Activated naive CD8-positive, alpha-beta T cell treated with anti-CD3 and anti-CD28 coated beads, Interleukin-2, amount 50 U/mL, for 24 hours (primary cell): ENCODE measurements around the gene BEAN1.

Source experiments
- ATAC-seq: fragments of 150-1000 bp; cut with Tn5 transposase; one replicate; pipeline ENCODE4 v1.10.0; 2021
- DNase-seq: peaks from one replicate; pipeline ENCODE4 v3.0.0; 2021
- H3K27ac Mint-ChIP-seq: one replicate; pipeline ENCODE4 v1.8.0; 2021; ENCODE audit warnings: mild to moderate bottlenecking, mixed read lengths
- H3K27me3 Mint-ChIP-seq: one replicate; pipeline ENCODE4 v1.8.0; 2021; ENCODE audit warnings: mixed read lengths
- H3K36me3 Mint-ChIP-seq: one replicate; pipeline ENCODE4 v1.8.0; 2021; ENCODE audit warnings: low read depth, mixed read lengths
- H3K4me1 Mint-ChIP-seq: one replicate; pipeline ENCODE4 v1.8.0; 2021; ENCODE audit warnings: mixed read lengths
- H3K4me3 Mint-ChIP-seq: one replicate; pipeline ENCODE4 v1.8.0; 2021; ENCODE audit warnings: mild to moderate bottlenecking, moderate library complexity, mixed read lengths
- H3K9me3 Mint-ChIP-seq: one replicate; pipeline ENCODE4 v1.8.0; 2021; ENCODE audit warnings: mixed read lengths

Gene BEAN1

DNA sequence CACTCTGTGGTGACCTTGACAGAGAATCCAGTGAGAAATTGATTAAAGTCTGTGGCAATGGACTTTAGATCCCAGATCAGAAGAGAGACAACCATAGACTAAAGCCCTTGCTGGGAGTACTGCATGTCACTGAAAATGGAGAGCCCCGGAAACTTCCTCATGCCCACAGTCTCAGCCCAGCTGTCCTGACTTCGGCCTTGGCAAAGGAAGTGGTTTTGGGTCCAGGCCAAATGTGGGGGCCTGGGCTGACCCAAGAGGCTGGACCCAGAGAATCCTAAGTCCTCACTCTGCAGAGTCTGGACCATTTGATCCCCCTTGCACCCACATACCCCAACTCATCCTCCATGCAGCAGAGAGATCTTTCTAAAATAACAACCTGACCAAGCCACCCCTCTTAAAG lies 4.7 kb upstream of the BEAN1 start:
- Mint-ChIP-seq H3K4me3 (no peak overlapping the region), H3K9me3 (no peaks in the 10 kb centered on the region), H3K4me1 (peaks cover 2% of the 10 kb centered on the region), H3K27ac (no peak overlapping the region), H3K27me3 (peaks cover 33% of the 10 kb centered on the region), H3K36me3 (no peaks in the 10 kb centered on the region)
- DNase-seq, result no peak
- no peak for ATAC-seq

DNA sequence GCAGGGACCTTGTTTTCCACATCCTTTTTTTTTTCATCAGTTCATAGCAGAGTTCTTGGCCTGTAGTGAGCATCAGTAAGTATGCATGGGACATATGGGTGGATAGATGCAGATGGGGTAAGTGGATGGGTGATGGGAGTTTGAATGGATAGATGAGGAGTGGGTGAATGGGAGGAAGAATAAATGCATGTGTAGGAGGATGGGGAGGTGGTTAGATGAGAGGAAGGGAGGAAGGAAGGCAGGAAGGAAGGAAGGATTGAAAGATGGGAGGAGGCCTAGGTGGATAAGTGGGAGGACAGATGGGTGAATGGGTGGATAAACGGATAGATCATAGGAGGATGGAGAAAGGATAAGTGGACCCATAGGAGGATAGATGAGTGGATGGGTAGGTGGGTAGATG lies 3.9 kb upstream of the BEAN1 start:
- Mint-ChIP-seq H3K36me3 (no peaks in the 10 kb centered on the region), H3K4me3 (no peak overlapping the region), H3K27ac (no peak overlapping the region), H3K4me1 (peaks cover 2% of the 10 kb centered on the region), H3K9me3 (no peaks in the 10 kb centered on the region), H3K27me3 (peaks cover 36% of the 10 kb centered on the region)
- ATAC-seq, result no peak
- DNase-seq, result no peak

DNA sequence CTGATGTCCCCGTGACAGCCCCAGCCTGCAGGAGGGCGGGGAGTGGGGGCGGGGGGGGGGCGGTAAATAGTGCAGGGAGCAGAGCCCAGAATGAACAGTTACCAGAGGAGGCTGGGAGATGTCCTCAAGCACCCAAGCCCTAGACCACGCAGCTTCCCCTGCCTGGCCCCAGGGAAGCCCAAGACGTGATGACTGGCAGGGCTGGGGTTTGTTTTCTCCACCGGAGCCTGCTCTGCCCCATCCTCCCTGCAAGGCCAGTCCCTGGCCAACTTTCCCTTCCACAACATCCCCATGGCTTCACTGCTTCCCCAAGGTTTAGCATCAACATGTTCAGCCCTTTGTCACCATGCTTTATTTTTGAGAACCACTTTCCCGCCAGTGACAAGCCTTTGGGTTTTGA lies 1.4 kb upstream of the BEAN1 start:
- Mint-ChIP-seq H3K36me3 (no peaks in the 10 kb centered on the region), H3K4me1 (peaks cover 4% of the 10 kb centered on the region), H3K27ac (no peak overlapping the region), H3K27me3 (peaks cover 60% of the 10 kb centered on the region), H3K4me3 (no peak overlapping the region), H3K9me3 (no peaks in the 10 kb centered on the region)
- ATAC-seq, result no peak
- no peak for DNase-seq

DNA sequence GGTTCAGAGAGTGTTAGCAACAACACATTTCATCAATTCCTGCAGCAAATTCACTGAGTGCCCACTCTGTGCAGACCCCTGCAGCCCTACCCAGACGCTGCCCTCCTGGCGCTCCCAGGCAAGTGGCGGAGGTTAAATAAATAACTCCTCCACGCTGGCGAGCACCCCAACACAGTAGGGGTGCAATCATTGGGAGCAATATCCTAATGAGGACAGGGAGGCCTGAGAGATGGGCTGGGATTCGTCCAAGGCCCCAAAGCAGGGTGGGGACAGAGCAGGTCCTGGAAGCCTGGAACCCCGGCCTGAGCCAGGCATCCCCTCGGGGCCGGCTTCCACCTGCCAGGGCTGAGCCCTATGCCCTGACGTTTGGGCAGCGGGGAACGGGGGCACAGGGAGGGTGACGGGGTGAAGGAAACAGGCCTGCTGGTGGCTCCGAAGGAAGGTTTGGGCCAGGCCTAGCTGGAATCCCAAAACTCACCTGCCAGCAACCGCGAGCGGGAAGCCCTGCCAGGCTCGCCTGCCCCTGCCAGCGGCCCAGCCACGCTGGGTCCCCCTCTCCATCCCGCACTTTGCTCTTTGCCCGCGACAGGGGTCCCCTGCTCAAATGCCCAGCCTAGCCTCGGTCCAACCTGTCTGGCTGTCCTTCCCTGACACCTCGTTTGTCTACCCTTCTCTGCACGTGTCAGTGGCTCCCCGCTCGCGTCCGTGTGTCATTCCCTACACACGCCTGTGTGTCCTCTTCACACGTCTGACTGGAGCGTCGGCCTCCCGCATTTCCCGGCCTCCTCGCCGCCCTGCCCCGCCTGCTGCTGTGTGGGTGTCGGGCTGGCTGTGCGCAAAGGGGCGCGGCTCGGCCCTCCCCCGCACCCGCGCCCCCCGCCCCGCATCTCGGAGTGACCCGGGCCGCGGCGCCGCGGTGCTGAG lies 721 bp upstream of the BEAN1 start:
- peaks cover 4% of the 10 kb centered on the region for H3K4me1 Mint-ChIP-seq
- ATAC-seq, result no peak
- no peaks in the 10 kb centered on the region for H3K36me3 Mint-ChIP-seq
- H3K4me3 Mint-ChIP-seq, result no peak overlapping the region
- no peak for DNase-seq
- peaks cover 63% of the 10 kb centered on the region for H3K27me3 Mint-ChIP-seq
- no peaks in the 10 kb centered on the region for H3K9me3 Mint-ChIP-seq
- H3K27ac Mint-ChIP-seq, result no peak overlapping the region

DNA sequence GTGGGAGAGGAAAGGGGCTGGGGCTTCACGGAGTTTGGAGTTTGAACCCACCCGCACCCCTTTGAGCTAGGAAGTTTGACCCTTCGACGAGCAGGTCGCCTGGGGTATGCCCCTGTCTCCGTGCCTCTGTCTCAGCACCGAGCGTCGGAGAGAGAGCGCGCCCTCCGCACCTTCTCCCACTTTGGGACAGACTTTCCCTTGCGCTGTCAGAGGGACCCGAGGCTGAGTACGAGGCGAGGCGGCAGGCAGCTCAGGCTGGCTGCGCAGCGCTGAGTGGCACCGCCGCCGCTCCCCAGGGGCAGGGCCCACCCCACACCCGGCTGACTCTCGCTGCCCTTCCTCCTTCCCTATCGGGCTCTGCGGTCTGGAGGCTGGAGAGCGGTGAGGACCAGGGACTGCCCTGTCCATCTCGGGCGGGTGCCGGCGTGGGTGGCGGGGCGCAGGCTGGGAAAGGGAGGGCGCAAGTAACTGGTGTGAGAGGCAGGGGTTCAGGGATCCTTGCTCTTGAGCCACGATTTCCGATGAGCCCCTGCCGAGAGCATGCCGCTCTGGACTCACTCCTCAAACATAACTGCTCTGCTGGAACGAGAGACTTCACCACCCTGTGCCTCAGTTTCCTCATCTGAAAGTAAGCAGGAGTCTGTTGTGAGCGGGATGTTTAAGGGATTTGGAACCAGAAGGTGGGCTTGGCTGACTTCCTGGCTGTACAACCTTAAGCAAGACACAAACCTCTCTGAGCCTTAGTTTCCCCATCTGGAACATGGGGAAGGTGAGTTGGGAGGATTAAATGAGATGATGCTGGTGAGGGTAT lies 981 bp downstream of the BEAN1 start:
- no peaks in the 10 kb centered on the region for H3K36me3 Mint-ChIP-seq
- peak overlapping the region; percentile 33 for H3K4me3 Mint-ChIP-seq
- peak; percentile 17 for ATAC-seq
- peaks cover 71% of the 10 kb centered on the region for H3K27me3 Mint-ChIP-seq
- H3K9me3 Mint-ChIP-seq, result no peaks in the 10 kb centered on the region
- peaks cover 4% of the 10 kb centered on the region for H3K4me1 Mint-ChIP-seq
- DNase-seq, result no peak
- H3K27ac Mint-ChIP-seq, result no peak overlapping the region

DNA sequence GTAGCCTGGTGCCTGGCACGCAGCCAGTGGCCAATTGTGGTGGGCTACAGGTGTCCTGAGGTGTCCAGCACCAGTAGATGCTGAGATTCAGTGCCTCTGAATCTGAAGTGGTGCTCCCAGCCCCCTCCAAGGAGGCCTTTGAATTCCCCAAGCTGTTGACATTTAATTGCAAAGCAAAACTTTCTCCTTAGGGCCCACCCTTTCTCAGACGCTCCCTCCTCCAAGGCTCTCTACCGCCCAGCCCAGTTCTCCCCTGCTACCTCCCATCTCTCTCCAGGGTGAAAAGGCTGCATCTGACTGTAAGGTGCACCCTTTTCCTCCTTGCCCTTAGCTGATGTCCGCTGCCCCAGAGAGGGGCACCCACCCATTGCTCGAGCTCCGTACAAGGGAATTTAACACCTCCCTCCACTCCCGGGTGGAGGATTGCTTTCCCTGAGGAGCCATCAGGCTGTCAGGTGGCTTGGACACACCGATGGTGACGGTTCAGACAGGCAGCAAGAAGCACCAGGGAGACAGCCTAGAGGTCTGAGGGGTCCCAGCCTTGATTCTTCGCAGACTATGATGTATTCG lies 1.7 kb downstream of the BEAN1 start:
- ATAC-seq, result no peak
- peaks cover 4% of the 10 kb centered on the region for H3K4me1 Mint-ChIP-seq
- no peak overlapping the region for H3K27ac Mint-ChIP-seq
- no peak overlapping the region for H3K4me3 Mint-ChIP-seq
- H3K36me3 Mint-ChIP-seq, result no peaks in the 10 kb centered on the region
- peaks cover 70% of the 10 kb centered on the region for H3K27me3 Mint-ChIP-seq
- DNase-seq, result no peak
- no peaks in the 10 kb centered on the region for H3K9me3 Mint-ChIP-seq

DNA sequence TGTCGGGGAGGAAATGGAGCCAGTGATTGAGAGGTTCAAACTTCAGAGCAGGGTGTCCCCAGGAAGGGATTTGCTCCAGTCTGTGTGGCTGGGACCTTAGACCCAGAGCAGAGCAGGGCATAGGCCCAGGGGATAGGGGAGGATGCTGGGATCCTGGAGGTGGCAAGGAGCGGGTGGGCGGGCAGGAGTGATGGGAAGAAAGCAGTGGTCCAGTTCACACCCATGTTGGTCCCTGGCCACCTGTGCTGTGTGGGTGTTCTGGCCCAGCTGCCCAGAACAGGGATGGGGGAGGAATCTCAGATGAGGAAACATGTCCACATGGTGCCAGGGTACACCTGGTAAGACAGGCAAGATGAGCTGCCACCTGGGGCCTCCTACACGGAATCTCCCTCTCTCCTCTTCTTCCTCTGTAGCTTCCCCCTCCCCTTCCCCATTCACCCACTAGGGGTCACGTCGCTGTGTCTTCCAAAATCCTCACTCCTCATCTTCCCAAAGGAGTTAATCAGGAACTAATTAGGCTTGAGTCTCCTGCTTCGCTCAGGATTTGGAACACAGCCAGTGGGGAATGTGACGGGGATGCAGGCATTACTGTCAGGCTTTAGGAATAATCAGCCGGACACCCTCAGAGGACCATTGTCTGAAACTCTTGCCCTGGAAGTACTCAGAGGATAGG lies 2.3 kb downstream of the BEAN1 start:
- no peak overlapping the region for H3K27ac Mint-ChIP-seq
- DNase-seq (no peak), ATAC-seq (no peak)
- peaks cover 4% of the 10 kb centered on the region for H3K4me1 Mint-ChIP-seq
- no peaks in the 10 kb centered on the region for H3K36me3 Mint-ChIP-seq
- no peaks in the 10 kb centered on the region for H3K9me3 Mint-ChIP-seq
- H3K27me3 Mint-ChIP-seq, result peaks cover 70% of the 10 kb centered on the region
- H3K4me3 Mint-ChIP-seq, result no peak overlapping the region

DNA sequence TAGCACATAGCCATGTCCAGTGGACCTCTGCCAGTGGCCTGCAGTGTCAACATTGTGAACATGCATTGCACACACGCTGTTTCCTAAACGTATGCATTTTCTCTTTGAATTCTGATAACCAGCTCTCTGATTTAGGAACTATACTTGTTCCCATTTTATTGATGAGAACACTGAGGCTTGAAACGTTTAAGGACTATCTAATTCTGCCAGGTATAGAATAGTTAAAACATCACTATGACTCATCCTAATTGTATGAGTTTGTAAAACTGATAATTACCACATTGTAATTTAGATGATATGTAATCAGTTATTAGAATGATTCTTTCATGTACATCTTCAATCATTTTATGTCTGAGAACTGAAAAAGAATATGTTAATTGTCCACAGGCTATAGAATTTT lies 3.1 kb downstream of the BEAN1 start:
- Mint-ChIP-seq H3K27me3 (peaks cover 62% of the 10 kb centered on the region), H3K4me1 (peaks cover 4% of the 10 kb centered on the region), H3K27ac (no peak overlapping the region), H3K4me3 (no peak overlapping the region), H3K36me3 (no peaks in the 10 kb centered on the region), H3K9me3 (no peaks in the 10 kb centered on the region)
- no peak for ATAC-seq
- no peak for DNase-seq

DNA sequence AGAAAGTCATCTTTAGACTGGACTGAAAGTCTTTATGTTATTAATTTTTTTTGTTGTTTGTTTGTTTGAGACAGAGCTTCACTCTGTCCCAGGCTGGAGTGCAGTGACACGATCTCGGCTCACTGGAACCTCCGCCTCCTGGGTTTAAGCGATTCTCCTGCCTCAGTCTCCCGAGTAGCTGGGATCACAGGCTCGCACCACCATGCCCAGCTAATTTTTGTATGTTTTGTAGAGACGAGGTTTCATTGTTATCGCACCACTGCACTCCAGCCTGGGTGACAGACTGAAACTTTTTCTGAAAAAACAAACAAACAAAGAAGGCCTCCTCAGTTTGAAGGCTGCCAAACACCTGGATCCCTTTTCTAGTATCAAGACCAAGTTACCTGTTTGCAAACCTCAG lies 4.7 kb downstream of the BEAN1 start:
- peaks cover 50% of the 10 kb centered on the region for H3K27me3 Mint-ChIP-seq
- DNase-seq (no peak), ATAC-seq (no peak)
- H3K27ac Mint-ChIP-seq, result no peak overlapping the region
- peaks cover 2% of the 10 kb centered on the region for H3K4me1 Mint-ChIP-seq
- H3K4me3 Mint-ChIP-seq, result no peak overlapping the region
- no peaks in the 10 kb centered on the region for H3K9me3 Mint-ChIP-seq
- H3K36me3 Mint-ChIP-seq, result no peaks in the 10 kb centered on the region

DNA sequence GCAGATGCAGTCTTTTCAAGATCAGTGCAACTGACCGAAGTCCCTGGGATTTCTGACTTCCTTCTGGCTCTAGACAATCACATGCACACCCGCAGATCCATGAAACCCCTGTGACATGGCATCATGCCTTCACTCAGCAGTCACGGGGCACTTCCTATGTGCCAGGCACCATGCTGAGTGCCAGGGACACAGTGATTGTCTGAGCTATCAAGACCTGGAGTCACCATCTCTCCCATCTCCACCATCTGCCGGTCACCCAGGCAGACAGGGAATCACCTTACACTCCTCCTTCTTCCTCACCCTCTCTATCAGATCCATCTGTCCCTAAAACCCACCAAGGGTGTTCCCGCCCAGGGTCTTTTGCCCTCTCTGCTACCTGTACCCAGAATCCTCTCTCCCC lies 5.3 kb downstream of the BEAN1 start:
- Mint-ChIP-seq H3K4me1 (peaks cover 2% of the 10 kb centered on the region), H3K27me3 (peaks cover 50% of the 10 kb centered on the region), H3K9me3 (no peaks in the 10 kb centered on the region), H3K36me3 (no peaks in the 10 kb centered on the region), H3K27ac (no peak overlapping the region), H3K4me3 (no peak overlapping the region)
- no peak for ATAC-seq
- DNase-seq, result no peak

DNA sequence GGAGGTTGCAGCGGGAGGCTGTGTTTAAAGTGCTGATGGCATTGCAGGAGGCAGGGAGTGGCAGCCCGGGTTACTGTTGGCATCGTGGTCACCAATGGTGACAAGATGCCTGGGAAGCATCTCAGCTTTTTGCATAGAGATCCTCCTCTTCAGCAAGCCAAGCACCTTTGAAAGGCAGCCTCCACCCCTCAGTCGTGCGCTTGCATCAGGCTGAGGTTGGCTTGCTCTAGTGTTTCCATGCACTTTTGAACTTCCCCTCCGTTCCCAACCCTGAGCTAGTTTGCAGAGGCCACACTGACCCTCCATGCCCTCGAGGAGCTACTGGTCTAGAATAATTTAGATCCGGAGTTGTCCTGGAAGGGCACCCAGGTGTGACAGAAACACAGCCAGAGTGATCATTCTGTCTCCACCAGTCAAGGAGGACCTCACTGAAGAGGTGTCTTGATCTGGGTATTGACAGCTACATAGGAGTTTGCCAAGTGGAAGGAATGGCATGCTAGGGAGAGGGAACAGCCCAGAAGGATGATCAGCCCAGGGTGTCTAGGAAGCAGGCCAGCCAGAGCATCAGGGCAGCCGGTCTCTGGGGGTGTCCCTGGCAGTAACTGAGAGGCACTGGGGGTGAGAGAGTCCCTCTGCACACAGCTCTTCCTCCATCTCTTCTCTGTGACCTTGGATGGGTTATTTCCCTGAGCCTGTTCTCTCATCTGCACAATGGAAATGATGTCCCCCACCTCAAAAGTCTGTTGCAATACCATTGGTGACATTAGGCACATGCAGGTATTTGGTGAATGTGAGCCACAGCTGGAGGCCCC lies 7.7 kb downstream of the BEAN1 start:
- Mint-ChIP-seq H3K4me1 (no peaks in the 10 kb centered on the region), H3K36me3 (no peaks in the 10 kb centered on the region), H3K27me3 (peaks cover 30% of the 10 kb centered on the region), H3K9me3 (no peaks in the 10 kb centered on the region), H3K4me3 (no peak overlapping the region), H3K27ac (no peak overlapping the region)
- no peak for DNase-seq
- ATAC-seq, result no peak

DNA sequence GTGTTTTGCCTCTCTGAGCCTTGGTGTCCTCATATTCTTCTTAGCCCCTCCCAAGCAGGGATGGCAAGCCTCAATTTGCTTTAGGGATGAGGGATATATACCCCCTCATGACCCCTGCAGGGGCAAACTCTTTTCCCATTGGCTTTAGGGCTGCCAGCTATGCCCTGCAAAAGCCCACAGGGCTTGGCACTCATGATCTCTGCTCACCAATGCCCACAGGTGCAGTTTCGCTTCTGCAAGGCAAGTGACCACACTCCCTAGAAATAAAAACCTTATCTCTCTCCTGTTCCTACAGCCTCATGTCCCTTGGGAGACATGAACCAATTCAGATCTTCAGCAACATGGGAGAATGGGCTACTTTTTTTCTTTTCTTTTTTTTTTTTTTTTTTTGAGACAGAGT lies 8.8 kb downstream of the BEAN1 start:
- no peaks in the 10 kb centered on the region for H3K9me3 Mint-ChIP-seq
- no peak for DNase-seq

DNA sequence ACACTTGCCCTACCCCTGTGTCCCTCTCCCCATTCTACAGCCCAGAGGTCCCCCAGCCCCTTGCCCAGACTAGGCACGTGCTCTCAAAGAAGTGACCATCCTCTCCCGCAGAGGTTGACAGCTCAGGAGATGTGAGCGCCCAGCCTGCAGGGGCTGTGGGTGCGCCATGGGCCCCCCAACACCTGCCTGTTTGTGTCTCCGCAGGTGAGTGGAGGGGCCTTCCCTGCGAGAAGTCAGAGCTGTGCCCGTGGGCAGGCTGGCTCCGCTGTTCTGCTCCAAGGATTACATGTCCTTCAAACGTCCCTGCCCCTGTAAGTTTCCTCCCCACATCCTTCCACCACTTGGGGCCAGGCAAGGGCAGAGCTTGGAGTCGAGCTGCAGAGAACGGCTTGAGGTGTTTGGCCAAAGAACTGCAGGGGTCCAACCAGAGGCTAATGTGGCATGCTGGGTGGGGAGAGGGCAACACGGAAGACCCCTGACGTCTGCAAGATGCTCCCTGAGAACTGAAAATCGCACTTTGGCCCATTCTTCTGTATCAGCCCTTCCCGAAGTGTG lies 10.4 kb downstream of the BEAN1 start:
- no peak overlapping the region for H3K4me3 Mint-ChIP-seq
- no peak overlapping the region for H3K27ac Mint-ChIP-seq
- ATAC-seq (no peak), DNase-seq (no peak)
- no peaks in the 10 kb centered on the region for H3K36me3 Mint-ChIP-seq
- no peaks in the 10 kb centered on the region for H3K4me1 Mint-ChIP-seq
- no peaks in the 10 kb centered on the region for H3K9me3 Mint-ChIP-seq
- H3K27me3 Mint-ChIP-seq, result peaks cover 13% of the 10 kb centered on the region

More for the DNA sequence above, 8.8 kb downstream of the BEAN1 start:
- Mint-ChIP-seq H3K4me3 (no peak overlapping the region), H3K27me3 (peaks cover 27% of the 10 kb centered on the region), H3K4me1 (no peaks in the 10 kb centered on the region), H3K27ac (no peak overlapping the region), H3K36me3 (no peaks in the 10 kb centered on the region)
- no peak for ATAC-seq
